Ovary (tissue), 3 donors: Measurements from ENCODE around the gene OLA1.

Experiments used
- POLR2A ChIP-seq: fragments of 450-650 bp; IDR thresholded peaks from one replicate; pipeline ENCODE4 v1.6.1; 2017; ENCODE audit warnings: antibody characterized with exemption, mild to moderate bottlenecking, moderate library complexity
- TF ChIP-seq, protein P1 (sequence below), 3 donors: fragments of 450-650 bp in 2 of 3; fragments of 200-600 bp in 1 of 3; IDR thresholded peaks; one replicate each; pipeline versions ENCODE4 v1.5.1 to v1.8.0; 2016 to 2022; ENCODE audit warnings: antibody characterized with exemption in 3 of 3, mild to moderate bottlenecking in 1 of 3
- donor health status: DM: no; HTN: no; CAD: no.

- TF ChIP-seq, protein P1, sequence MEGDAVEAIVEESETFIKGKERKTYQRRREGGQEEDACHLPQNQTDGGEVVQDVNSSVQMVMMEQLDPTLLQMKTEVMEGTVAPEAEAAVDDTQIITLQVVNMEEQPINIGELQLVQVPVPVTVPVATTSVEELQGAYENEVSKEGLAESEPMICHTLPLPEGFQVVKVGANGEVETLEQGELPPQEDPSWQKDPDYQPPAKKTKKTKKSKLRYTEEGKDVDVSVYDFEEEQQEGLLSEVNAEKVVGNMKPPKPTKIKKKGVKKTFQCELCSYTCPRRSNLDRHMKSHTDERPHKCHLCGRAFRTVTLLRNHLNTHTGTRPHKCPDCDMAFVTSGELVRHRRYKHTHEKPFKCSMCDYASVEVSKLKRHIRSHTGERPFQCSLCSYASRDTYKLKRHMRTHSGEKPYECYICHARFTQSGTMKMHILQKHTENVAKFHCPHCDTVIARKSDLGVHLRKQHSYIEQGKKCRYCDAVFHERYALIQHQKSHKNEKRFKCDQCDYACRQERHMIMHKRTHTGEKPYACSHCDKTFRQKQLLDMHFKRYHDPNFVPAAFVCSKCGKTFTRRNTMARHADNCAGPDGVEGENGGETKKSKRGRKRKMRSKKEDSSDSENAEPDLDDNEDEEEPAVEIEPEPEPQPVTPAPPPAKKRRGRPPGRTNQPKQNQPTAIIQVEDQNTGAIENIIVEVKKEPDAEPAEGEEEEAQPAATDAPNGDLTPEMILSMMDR (IDR thresholded peaks at IDR 0.05) = no peak
- no peak for TF ChIP-seq POLR2A
These were observed 53.1 kb downstream of the OLA1 start for GRCh38 chr2:174195253-174195652.
